Left ventricle myocardium inferior (tissue), 1 donor: ENCODE results near the gene FCRL3. TPM values are rescaled to one million over a fixed set of nuclear protein-coding genes. Genes with fewer than 3 reads are reported as not detected.
"Not testable (repeated sequence)": the region's sequence is repeated elsewhere in the genome, so short reads cannot be mapped to it uniquely, and the experiment has no call there.

ENCODE experiments used
- DNase-seq: peaks from one replicate; pipeline ENCODE4 v3.0.0-alpha.2; 2020
- H3K27ac ChIP-seq: fragments of 200-600 bp; replicated peaks from 2 replicates; pipeline ENCODE4 v1.8.0; 2021
- H3K27me3 ChIP-seq: fragments of 200-600 bp; 2 replicates; pipeline ENCODE4 v1.8.0; 2021; ENCODE audit warnings: low read depth
- H3K36me3 ChIP-seq: fragments of 200-600 bp; 2 replicates; pipeline ENCODE4 v1.8.0; 2021
- H3K4me1 ChIP-seq: fragments of 200-600 bp; 2 replicates; pipeline ENCODE4 v1.8.0; 2021
- H3K4me3 ChIP-seq: fragments of 200-600 bp; 2 replicates; pipeline ENCODE4 v1.8.0; 2021; ENCODE audit warnings: mild to moderate bottlenecking, moderate library complexity
- H3K9me3 ChIP-seq: fragments of 200-600 bp; replicated peaks from 2 replicates; pipeline ENCODE4 v1.8.0; 2021
- intact Hi-C: fragments of 100-400 bp; cut with micrococcal nuclease; formaldehyde crosslinking; loops from one replicate; pipeline ENCODE4 v1.11.0; 2022
- long read RNA-seq: library from polyadenylated mRNA; unstranded; transcript quantifications from one replicate; pipeline ENCODE4 v2.0.0, GENCODE V29; 2021
- total RNA-seq: library from RNA; stranded (reverse); fragmentation: NEBNext Ultra II Directional; extraction: Animal tissue kit (Norgen Biotek cat#: 25700); gene quantifications from one replicate; pipeline ENCODE4 v1.2.1, GENCODE V29; 2021
- TF ChIP-seq, protein P1 (sequence below): fragments of 200-600 bp; IDR thresholded peaks from 2 replicates; pipeline ENCODE4 v1.8.0; 2021; ENCODE audit warnings: antibody characterized with exemption, mild to moderate bottlenecking, borderline replicate concordance
- donor health status: DM: no; HTN: yes; CAD: no; lungs with severe emphysema.

Gene FCRL3
- 0.08 TPM for total RNA-seq
- long read RNA-seq, result 0 reads

DNA sequence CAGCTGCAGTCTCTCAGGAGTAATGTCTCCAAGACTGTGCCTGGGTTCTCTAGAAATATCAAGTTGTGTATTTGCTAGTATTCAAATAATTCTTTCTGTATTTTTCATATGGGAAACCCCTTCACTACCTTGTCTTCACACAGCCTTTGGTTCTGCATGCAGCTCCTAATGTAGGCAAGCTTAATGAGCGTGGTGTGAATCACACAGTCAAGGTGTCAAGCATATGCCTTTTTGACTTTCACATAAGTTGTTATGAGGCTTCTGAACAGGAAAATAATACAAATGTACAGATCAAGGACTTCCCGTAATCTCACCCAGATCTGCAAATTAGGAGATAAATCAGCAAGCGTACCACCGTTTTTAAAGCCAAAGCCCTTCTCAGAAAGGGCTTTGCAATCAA lies at the start of gene FCRL3:
Gene FCRL3 (minus strand): TSS at position 38 of the 400 bp plus-strand sequence. CDS start 280 bp downstream, outside the sequence.
- H3K36me3 ChIP-seq, result no peaks in the 10 kb centered on the region
- DNase-seq, result no peak
- no peak within 1 kb of the TSS for H3K4me3 ChIP-seq
- intact Hi-C loops, result no loop called here
- H3K4me1 ChIP-seq, result no peaks in the 10 kb centered on the region
- TF ChIP-seq, protein P1, sequence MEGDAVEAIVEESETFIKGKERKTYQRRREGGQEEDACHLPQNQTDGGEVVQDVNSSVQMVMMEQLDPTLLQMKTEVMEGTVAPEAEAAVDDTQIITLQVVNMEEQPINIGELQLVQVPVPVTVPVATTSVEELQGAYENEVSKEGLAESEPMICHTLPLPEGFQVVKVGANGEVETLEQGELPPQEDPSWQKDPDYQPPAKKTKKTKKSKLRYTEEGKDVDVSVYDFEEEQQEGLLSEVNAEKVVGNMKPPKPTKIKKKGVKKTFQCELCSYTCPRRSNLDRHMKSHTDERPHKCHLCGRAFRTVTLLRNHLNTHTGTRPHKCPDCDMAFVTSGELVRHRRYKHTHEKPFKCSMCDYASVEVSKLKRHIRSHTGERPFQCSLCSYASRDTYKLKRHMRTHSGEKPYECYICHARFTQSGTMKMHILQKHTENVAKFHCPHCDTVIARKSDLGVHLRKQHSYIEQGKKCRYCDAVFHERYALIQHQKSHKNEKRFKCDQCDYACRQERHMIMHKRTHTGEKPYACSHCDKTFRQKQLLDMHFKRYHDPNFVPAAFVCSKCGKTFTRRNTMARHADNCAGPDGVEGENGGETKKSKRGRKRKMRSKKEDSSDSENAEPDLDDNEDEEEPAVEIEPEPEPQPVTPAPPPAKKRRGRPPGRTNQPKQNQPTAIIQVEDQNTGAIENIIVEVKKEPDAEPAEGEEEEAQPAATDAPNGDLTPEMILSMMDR, result no peak
- H3K9me3 ChIP-seq, result no peaks in the 10 kb centered on the region
- H3K27me3 ChIP-seq, result peaks cover 26% of the 10 kb centered on the region
- H3K27ac ChIP-seq, result no peak within 1 kb of the TSS

DNA sequence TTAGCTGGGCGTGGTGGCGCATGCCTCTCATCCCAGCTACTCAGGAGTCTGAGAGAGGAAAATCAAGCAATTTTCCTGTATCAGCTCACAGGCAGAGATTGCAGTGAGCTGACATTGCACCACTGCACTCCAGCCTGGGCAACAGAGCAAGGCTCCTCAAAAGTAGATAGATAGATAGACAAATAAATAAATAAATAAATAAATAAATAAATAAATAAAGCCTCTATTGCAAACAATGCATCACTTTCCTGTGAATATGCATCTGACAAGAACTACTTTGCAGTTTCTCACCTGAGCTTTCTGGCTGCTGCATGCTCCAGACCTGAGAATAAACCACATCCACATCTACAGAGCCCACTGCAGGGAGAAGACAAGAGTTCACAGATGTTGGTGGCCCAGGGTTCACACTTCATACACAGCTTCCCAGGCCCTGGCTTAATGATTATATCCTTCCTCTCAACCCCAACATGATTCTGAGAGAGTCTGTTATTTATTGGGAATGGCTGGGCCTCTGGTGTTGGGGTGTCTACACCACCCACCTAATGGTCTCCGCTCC lies 47.8 kb upstream of the FCRL3 start:
- TF ChIP-seq, protein P1, result no peak
- intact Hi-C loops, result no loop called here
- Histone ChIP-seq H3K4me3 (no peak overlapping the region), H3K9me3 (no peaks in the 10 kb centered on the region), H3K27me3 (no peaks in the 10 kb centered on the region), H3K4me1 (no peaks in the 10 kb centered on the region), H3K36me3 (no peaks in the 10 kb centered on the region), H3K27ac (no peak overlapping the region)
- no peak for DNase-seq

DNA sequence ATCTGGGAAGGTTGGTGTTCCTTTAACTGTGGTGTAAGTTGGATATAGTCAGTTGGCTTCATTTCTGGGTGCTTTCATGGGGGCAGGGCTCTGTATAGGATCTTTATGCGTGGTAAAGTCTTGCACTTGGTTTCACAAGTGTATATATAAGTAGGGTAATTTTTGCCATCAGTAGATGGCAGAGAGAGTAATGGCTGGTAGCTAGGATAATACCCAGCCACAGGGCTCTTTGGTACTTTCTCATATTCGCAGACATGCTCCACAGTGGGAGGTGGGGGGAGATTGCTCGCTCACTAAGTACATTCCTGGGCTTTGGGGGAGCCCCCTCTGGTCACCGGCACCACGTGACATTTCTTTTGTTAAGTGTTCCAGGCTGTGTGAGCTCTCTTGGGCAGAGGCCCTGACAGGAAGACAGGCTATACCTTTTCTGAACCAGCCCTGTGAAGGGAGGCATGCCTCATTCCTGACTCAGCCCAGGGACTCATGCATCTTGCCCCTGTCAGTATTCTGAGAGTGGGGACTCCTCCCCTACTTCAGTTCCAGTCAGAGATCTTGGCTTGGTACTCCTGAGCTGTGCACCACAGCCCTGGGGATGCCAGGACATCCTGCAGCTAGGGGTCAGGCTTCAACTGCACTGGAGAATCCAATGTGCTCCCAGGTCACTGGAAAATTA lies 38.8 kb upstream of the FCRL3 start:
- Histone ChIP-seq H3K27me3 (no peaks in the 10 kb centered on the region), H3K36me3 (no peaks in the 10 kb centered on the region), H3K4me3 (no peak overlapping the region), H3K4me1 (no peaks in the 10 kb centered on the region), H3K9me3 (peaks cover 4% of the 10 kb centered on the region), H3K27ac (no peak overlapping the region)
- DNase-seq, result no peak
- intact Hi-C loops, result no loop called here
- TF ChIP-seq, protein P1, result no peak

DNA sequence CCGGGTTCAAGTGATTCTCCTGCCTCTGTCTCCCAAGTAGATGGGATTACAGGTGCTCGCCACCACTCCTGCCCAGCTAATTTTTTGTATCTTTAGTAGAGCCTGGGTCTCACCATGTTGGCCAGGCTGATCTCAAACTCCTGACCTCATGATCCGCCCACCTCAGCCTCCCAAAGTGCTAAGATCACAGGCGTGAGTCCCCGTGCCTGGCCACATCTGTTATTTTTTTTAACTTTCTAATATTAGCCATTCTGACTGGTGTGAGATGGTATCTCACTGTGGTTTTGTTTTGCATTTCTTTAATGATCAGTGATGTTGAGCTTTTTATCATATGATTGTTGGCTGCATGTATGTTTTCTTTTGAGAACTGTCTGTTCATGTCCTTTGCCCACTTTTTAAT lies 35.4 kb upstream of the FCRL3 start:
- DNase-seq, result not testable (repeated sequence)

DNA sequence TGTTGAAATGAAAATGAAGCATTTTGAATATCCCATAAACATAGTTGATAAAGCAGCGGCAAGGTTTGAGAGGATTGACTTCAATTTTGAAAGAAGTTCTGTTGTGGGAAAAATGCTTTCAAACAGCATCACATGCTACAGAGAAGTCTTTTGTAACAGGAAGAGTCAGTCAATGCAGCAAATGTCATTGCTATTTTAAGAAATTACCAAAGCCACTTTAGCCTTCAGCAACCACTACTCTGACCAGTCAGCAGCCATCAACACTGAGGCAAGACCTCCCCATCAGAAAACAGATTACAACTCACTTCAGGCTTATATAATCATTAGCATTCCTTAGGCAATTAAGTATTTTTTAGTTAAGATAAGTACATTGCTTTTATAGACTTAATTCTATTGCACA lies 33.8 kb upstream of the FCRL3 start:
- Histone ChIP-seq H3K4me3 (no peak overlapping the region), H3K36me3 (no peaks in the 10 kb centered on the region), H3K27ac (no peak overlapping the region), H3K9me3 (peaks cover 15% of the 10 kb centered on the region), H3K4me1 (no peaks in the 10 kb centered on the region), H3K27me3 (no peaks in the 10 kb centered on the region)
- intact Hi-C loops, result no loop called here
- TF ChIP-seq, protein P1, result no peak
- DNase-seq, result no peak

More for the DNA sequence above, 35.4 kb upstream of the FCRL3 start:
- H3K36me3 ChIP-seq, H3K4me1 ChIP-seq, intact Hi-C loops, H3K4me3 ChIP-seq, H3K27me3 ChIP-seq, H3K27ac ChIP-seq: not testable (repeated sequence)
- H3K9me3 ChIP-seq, result peaks cover 15% of the 10 kb centered on the region

GRCh38 chr1:157732755-157733154 lies 32.2 kb upstream of the FCRL3 start:
- intact Hi-C loops, result no loop called here
- TF ChIP-seq, protein P1, result no peak
- Histone ChIP-seq H3K27ac (no peak overlapping the region), H3K27me3 (no peaks in the 10 kb centered on the region), H3K4me3 (no peak overlapping the region), H3K36me3 (no peaks in the 10 kb centered on the region), H3K9me3 (peaks cover 10% of the 10 kb centered on the region), H3K4me1 (no peaks in the 10 kb centered on the region)
- DNase-seq, result no peak
